Keratinocyte (primary cell): ENCODE data around the gene VWA5B2. TPM values are rescaled to one million over a fixed set of nuclear protein-coding genes. Genes with fewer than 3 reads are reported as not detected.

Experiments
- DNase-seq: peaks from one replicate; pipeline ENCODE4 v3.0.0-alpha.2; 2011; ENCODE audit warnings: low read depth, missing footprints, low spot score
- FAIRE-seq: peaks from 2 replicates; lab custom pipeline; 2011; peaks lifted over from hg19 to GRCh38; lab: Jason Lieb, UNC
- H2AFZ ChIP-seq: 2 replicates; pipeline ENCODE4 v1.6.0; 2012; ENCODE audit warnings: low read length, control low read depth, inconsistent platforms; ENCODE audit not compliant: control insufficient read depth
- H3K27ac ChIP-seq: 2 replicates; pipeline ENCODE4 v1.5.1; 2011; ENCODE audit warnings: low read length; ENCODE audit not compliant: control insufficient read depth, insufficient read depth
- H3K27me3 ChIP-seq: 3 replicates; pipeline ENCODE4 v1.6.0; 2011; ENCODE audit warnings: low read length; ENCODE audit not compliant: control insufficient read depth, insufficient read depth; ENCODE audit errors: extremely low read depth
- H3K36me3 ChIP-seq, 2 experiments: 2 replicates in 1 of 2; 3 replicates in 1 of 2; pipeline ENCODE4 v1.5.1; 2011; ENCODE audit warnings: low read length in 2 of 2, mild to moderate bottlenecking in 1 of 2; ENCODE audit not compliant: control insufficient read depth in 2 of 2, insufficient read depth in 2 of 2; ENCODE audit errors: extremely low read depth in 1 of 2
- H3K4me1 ChIP-seq: 3 replicates; pipeline ENCODE4 v1.5.1; 2011; ENCODE audit warnings: low read length; ENCODE audit not compliant: control insufficient read depth, insufficient read depth; ENCODE audit errors: extremely low read depth
- H3K4me2 ChIP-seq: 3 replicates; pipeline ENCODE4 v1.6.0; 2011; ENCODE audit warnings: low read depth, low read length; ENCODE audit not compliant: control insufficient read depth, insufficient read depth; ENCODE audit errors: extremely low read depth
- H3K4me3 ChIP-seq, 3 experiments: fragments of 200-600 bp in 1 of 3; sonication (generic) in 1 of 3; 2 replicates in 2 of 3; 3 replicates in 1 of 3; pipeline ENCODE4 v1.5.1; 2011 to 2016; ENCODE audit warnings: low read length in 3 of 3, mild to moderate bottlenecking in 3 of 3, control low read depth in 2 of 3, inconsistent platforms in 1 of 3, low read depth in 1 of 3, mixed read lengths in 1 of 3, mixed run types in 1 of 3, moderate library complexity in 1 of 3; ENCODE audit not compliant: control insufficient read depth in 2 of 3, insufficient read depth in 2 of 3; ENCODE audit errors: extremely low read depth in 1 of 3
- H3K79me2 ChIP-seq: 2 replicates; pipeline ENCODE4 v1.6.0; 2012; ENCODE audit warnings: low read length; ENCODE audit not compliant: control insufficient read depth, insufficient read depth
- H3K9ac ChIP-seq: 3 replicates; pipeline ENCODE4 v1.6.0; 2011; ENCODE audit warnings: low read length; ENCODE audit not compliant: control insufficient read depth, insufficient read depth; ENCODE audit errors: extremely low read depth
- H3K9me1 ChIP-seq: 3 replicates; pipeline ENCODE4 v1.6.0; 2011; ENCODE audit warnings: low read length; ENCODE audit not compliant: control insufficient read depth, insufficient read depth; ENCODE audit errors: extremely low read depth
- H3K9me3 ChIP-seq: 2 replicates; pipeline ENCODE4 v1.5.1; 2012; ENCODE audit warnings: low read depth, low read length; ENCODE audit not compliant: control insufficient read depth
- H4K20me1 ChIP-seq: 3 replicates; pipeline ENCODE4 v1.6.0; 2011; ENCODE audit warnings: low read length; ENCODE audit not compliant: control insufficient read depth, insufficient read depth; ENCODE audit errors: extremely low read depth
- EZH2 ChIP-seq: IDR thresholded peaks from one replicate; pipeline ENCODE4 v1.6.1; 2012; ENCODE audit warnings: inconsistent platforms, mild to moderate bottlenecking, low read length, moderate library complexity
- dilution Hi-C: fragments of 300-500 bp; cut with MboI; formaldehyde crosslinking; loops from one replicate; pipeline ENCODE4 v1.7.0; 2020; ENCODE audit warnings: low sequenced_read_pairs; ENCODE audit not compliant: extremely low pct_ligation_motif_present
- polyA plus RNA-seq, 5 experiments: library from polyadenylated mRNA; depleted of rRNA in 3 of 5; stranded (reverse) in 3 of 5; stranded (forward) in 1 of 5; unstranded in 1 of 5; fragments of >200 nt; gene quantifications; 1 replicate in 1 of 5; 2 replicates in 3 of 5; 3 replicates in 1 of 5; pipeline versions ENCODE4 v1.2.1 to v1.2.3, GENCODE V29; 2011 to 2012; ENCODE audit warnings: missing spikeins in 2 of 5, low read depth in 1 of 5, low replicate concordance in 1 of 5
- TF ChIP-seq, protein P1 (sequence below), 3 experiments: IDR thresholded peaks in 1 of 3; conservative IDR thresholded peaks in 1 of 3; optimal IDR thresholded peaks in 1 of 3; 2 replicates in 2 of 3; 3 replicates in 1 of 3; pipeline versions ENCODE3 to v1.5.1; 2011; ENCODE audit warnings: low read length in 3 of 3, mild to moderate bottlenecking in 3 of 3, moderate library complexity in 2 of 3, control low read depth in 1 of 3, inconsistent platforms in 1 of 3; ENCODE audit not compliant: insufficient read depth in 2 of 3; ENCODE audit errors: extremely low read depth in 1 of 3

VWA5B2 gene
- polyA plus RNA-seq, 1 donor (not counting 4 experiments of a cell fraction or from before 2014, with no cell fraction given), result not detected

DNA sequence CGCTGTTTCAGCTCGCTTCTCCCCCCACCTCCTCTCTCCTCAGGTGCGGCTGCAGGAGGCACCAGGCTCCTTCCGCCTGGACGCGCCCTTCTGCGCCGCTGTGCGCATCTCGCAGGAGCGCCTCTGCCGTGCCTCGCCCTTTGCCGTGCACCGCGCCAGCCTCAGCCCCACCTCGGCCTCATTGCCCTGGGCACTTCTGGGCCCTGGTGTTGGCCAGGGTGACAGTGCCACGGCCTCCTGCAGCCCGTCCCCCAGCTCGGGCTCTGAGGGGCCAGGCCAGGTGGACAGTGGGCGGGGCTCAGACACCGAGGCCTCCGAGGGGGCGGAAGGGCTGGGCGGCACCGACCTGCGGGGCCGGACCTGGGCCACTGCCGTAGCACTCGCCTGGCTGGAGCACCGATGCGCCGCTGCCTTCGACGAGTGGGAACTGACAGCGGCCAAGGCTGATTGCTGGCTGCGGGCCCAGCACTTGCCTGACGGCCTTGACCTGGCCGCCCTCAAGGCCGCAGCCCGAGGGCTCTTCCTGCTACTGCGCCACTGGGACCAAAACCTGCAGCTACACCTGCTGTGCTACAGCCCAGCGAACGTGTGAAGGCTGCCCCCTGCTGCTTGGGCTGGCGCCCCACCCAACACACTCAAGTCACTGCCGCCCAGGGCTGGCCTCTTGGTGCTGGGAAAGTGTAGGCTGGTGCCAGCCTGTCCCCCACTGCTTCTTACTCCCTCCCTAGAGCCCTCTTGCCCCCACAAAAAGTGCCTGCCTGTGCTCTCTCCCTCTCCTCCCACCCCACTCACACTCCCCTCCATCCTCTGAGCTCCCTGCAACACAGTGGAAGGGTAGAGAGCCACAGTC is 12.3 kb downstream of the VWA5B2 start:
- peaks cover 6% of the 10 kb centered on the region for H3K79me2 ChIP-seq
- no peaks in the 10 kb centered on the region for H4K20me1 ChIP-seq
- no peaks in the 10 kb centered on the region for H3K9me3 ChIP-seq
- peaks cover 24 to 25% of the 10 kb centered on the region in 2 experiments for H3K36me3 ChIP-seq
- H2AFZ ChIP-seq, result no peak overlapping the region
- H3K27me3 ChIP-seq, result no peaks in the 10 kb centered on the region
- no peaks in the 10 kb centered on the region for H3K9me1 ChIP-seq
- no peak for FAIRE-seq
- H3K4me2 ChIP-seq, result peak overlapping the region; percentile 16
- no peak overlapping the region for H3K9ac ChIP-seq
- no peak for DNase-seq
- no peak overlapping the region for H3K27ac ChIP-seq
- peak overlapping the region in 1 of 3 experiments; percentile 20 for H3K4me3 ChIP-seq
- dilution Hi-C loops, result no loop called here
- H3K4me1 ChIP-seq, result no peaks in the 10 kb centered on the region
- TF ChIP-seq EZH2, result no peak
- TF ChIP-seq, protein P1, sequence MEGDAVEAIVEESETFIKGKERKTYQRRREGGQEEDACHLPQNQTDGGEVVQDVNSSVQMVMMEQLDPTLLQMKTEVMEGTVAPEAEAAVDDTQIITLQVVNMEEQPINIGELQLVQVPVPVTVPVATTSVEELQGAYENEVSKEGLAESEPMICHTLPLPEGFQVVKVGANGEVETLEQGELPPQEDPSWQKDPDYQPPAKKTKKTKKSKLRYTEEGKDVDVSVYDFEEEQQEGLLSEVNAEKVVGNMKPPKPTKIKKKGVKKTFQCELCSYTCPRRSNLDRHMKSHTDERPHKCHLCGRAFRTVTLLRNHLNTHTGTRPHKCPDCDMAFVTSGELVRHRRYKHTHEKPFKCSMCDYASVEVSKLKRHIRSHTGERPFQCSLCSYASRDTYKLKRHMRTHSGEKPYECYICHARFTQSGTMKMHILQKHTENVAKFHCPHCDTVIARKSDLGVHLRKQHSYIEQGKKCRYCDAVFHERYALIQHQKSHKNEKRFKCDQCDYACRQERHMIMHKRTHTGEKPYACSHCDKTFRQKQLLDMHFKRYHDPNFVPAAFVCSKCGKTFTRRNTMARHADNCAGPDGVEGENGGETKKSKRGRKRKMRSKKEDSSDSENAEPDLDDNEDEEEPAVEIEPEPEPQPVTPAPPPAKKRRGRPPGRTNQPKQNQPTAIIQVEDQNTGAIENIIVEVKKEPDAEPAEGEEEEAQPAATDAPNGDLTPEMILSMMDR (optimal IDR thresholded peaks at IDR 0.05 in 1 of 3, IDR thresholded peaks at IDR 0.05 in 1 of 3, conservative IDR thresholded peaks at IDR 0.05 in 1 of 3; ENCODE audit: extremely low read depth in 1 of 3, insufficient read depth in 2 of 3, low read length in 3 of 3), result peak; percentile 45 to 79 (median 78)

DNA sequence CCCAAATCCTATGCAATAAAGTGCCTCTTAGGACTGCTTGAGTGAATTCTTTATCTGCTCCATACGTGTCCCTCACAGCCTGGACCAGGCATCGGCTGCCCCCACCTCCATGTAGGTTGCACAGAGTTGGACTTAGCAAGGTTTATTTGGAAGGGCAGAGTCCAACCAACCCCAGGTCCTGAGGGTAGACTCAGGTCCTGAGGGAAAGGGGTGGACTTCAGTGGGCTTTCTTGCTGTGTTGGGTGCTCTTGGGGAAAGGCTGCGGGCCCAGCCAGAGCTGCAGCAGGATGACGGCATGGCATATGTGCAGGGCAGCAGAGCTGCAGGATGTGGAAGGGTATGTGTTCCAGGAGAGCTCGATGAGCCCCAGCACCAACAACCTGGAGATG is 12.9 kb downstream of the VWA5B2 start:
- H3K79me2 ChIP-seq, result peaks cover 8% of the 10 kb centered on the region
- FAIRE-seq (no peak), DNase-seq (no peak)
- H3K4me1 ChIP-seq, result no peaks in the 10 kb centered on the region
- H3K27me3 ChIP-seq, result no peaks in the 10 kb centered on the region
- H3K9ac ChIP-seq, result no peak overlapping the region
- H3K27ac ChIP-seq, result no peak overlapping the region
- no peaks in the 10 kb centered on the region for H4K20me1 ChIP-seq
- dilution Hi-C loops, result no loop called here
- no peaks in the 10 kb centered on the region for H3K9me1 ChIP-seq
- H3K4me2 ChIP-seq, result no peak overlapping the region
- no peaks in the 10 kb centered on the region for H3K9me3 ChIP-seq
- no peak overlapping the region for H2AFZ ChIP-seq
- H3K36me3 ChIP-seq, result peaks cover 24 to 25% of the 10 kb centered on the region in 2 experiments
- no peak for TF ChIP-seq EZH2
- TF ChIP-seq, protein P1 (optimal IDR thresholded peaks at IDR 0.05 in 1 of 3, IDR thresholded peaks at IDR 0.05 in 1 of 3, conservative IDR thresholded peaks at IDR 0.05 in 1 of 3; ENCODE audit: extremely low read depth in 1 of 3, insufficient read depth in 2 of 3, low read length in 3 of 3), result no peak
- no peak overlapping the region for H3K4me3 ChIP-seq
